ENCODE measurements around the gene APBA2.

APBA2 gene

DNA sequence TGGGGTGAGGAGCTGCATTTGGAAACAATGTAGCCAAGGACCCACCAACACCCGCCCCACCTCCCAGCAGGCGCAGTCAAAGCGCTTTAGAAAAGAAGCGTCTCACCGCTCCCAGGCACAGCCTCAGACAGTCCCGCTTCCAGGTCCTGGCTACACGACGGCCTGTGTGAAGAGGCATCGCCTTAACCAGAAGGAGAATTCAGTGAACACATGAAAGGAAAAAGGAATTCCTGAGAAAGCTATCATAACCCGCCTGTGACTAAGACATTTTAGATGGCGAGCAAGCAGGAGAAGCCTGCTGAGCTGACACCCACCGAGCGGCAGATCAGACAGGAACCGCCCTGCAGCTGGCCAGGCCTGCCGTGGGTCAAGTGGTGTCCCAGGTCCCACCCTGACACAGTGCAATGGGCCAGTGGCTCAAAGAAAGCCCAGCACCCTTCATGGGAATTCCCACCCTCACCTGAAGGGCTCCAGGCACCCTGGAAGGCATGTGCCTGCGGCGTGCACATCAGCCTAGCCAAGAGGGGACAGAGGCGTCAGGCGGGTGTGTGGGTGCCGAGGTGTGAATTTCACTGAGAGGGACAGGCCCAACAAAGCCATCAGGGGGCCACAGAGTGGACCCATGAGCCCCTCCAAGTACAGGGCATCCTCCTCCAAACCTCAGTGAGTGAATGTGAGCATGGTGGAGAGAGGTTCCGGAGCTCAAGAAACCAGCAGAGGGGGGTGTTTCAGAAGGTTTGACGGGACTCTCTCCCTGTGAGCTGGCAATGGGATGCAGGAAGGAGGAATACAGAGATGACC, 239.0 kb downstream of the APBA2 start:
- Histone ChIP-seq H3K27me3 (ENCODE audit: control insufficient read depth in 1 of 2, insufficient read depth in 2 of 2, low read length in 2 of 2) (no peaks in the 10 kb centered on the region), H3K9me3 (ENCODE audit: control insufficient read depth in 2 of 2, low read length in 2 of 2) (no peaks in the 10 kb centered on the region), H3K9ac (ENCODE audit: low read length in 2 of 2) (no peak overlapping the region), H3K27ac (ENCODE audit: low read length) (no peak overlapping the region), H3K36me3 (ENCODE audit: control insufficient read depth in 2 of 2, insufficient read depth in 2 of 2, low read length in 2 of 2) (no peaks in the 10 kb centered on the region), H3K4me1 (ENCODE audit: control insufficient read depth, insufficient read depth, low read length) (no peaks in the 10 kb centered on the region), H3K4me3 (ENCODE audit: low read length in 2 of 2) (no peak overlapping the region)

DNA sequence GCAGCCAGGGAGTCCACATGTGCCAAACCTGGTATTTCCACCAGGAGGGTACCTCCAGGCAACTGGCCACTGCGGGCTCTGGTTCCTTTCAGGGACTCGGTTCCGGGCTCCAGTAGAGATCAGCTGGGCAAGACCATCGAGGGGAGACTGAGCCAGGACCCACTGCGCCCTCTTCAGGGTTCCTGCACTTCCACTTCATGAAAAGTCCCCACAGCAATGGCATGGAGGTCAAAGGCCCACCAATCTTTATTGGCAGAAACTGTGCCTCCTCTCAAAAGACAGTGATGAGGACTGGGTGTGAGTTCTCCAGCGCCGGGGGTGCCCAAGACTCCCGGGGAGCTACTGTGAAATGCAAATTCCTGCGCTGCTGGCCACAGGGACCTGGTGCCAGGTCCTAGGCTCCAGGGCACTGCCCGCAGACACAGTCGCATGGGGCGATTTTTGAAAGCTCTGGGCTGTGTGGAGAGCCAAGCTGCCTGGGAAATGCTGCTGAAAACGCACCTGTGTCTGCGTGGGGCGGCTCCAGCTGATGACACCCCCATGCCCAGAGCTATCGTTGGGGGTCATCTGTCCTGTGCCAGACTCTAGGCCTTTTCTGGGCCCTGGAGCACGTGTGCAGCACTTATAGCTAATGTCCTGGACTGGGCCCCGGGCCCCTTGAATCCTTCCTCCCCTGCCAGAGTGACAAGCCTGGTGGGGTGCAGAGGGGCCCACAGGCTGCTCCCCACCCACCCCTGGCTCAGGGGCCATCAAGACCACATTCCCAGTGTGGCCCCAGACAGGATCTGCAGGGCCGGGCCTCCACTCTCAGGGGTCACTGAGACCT, 239.8 kb downstream of the APBA2 start:
- H3K9ac ChIP-seq (ENCODE audit: low read length in 2 of 2) = no peak overlapping the region
- H3K9me3 ChIP-seq (ENCODE audit: control insufficient read depth in 2 of 2, low read length in 2 of 2) = no peaks in the 10 kb centered on the region
- no peaks in the 10 kb centered on the region for H3K27me3 ChIP-seq (ENCODE audit: control insufficient read depth in 1 of 2, insufficient read depth in 2 of 2, low read length in 2 of 2)
- H3K4me1 ChIP-seq (ENCODE audit: control insufficient read depth, insufficient read depth, low read length) = no peaks in the 10 kb centered on the region
- no peak overlapping the region for H3K4me3 ChIP-seq (ENCODE audit: low read length in 2 of 2)
- H3K27ac ChIP-seq (ENCODE audit: low read length) = no peak overlapping the region
- no peaks in the 10 kb centered on the region for H3K36me3 ChIP-seq (ENCODE audit: control insufficient read depth in 2 of 2, insufficient read depth in 2 of 2, low read length in 2 of 2)

DNA sequence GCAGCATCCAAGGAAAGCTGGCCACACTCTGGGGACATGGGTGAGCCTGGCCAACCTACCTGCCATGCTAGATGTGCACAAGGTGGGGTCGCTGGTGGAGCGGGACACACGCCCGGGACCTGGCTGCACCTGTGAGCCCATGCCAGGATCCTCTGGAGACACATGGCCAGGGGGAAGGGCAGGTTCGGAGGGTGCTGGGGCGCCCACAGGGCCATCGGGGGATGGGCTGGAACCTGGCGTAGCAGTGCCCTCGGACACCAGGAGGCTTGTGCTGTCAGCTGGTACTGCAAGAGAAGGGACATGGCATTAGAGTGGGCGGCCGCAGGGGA, 240.4 kb downstream of the APBA2 start:
- no peaks in the 10 kb centered on the region for H3K9me3 ChIP-seq (ENCODE audit: control insufficient read depth in 2 of 2, low read length in 2 of 2)
- H3K4me1 ChIP-seq (ENCODE audit: control insufficient read depth, insufficient read depth, low read length) = no peaks in the 10 kb centered on the region
- no peak overlapping the region for H3K4me3 ChIP-seq (ENCODE audit: low read length in 2 of 2)
- no peak overlapping the region for H3K27ac ChIP-seq (ENCODE audit: low read length)
- H3K9ac ChIP-seq (ENCODE audit: low read length in 2 of 2) = no peak overlapping the region
- H3K36me3 ChIP-seq (ENCODE audit: control insufficient read depth in 2 of 2, insufficient read depth in 2 of 2, low read length in 2 of 2) = no peaks in the 10 kb centered on the region
- no peaks in the 10 kb centered on the region for H3K27me3 ChIP-seq (ENCODE audit: control insufficient read depth in 1 of 2, insufficient read depth in 2 of 2, low read length in 2 of 2)

DNA sequence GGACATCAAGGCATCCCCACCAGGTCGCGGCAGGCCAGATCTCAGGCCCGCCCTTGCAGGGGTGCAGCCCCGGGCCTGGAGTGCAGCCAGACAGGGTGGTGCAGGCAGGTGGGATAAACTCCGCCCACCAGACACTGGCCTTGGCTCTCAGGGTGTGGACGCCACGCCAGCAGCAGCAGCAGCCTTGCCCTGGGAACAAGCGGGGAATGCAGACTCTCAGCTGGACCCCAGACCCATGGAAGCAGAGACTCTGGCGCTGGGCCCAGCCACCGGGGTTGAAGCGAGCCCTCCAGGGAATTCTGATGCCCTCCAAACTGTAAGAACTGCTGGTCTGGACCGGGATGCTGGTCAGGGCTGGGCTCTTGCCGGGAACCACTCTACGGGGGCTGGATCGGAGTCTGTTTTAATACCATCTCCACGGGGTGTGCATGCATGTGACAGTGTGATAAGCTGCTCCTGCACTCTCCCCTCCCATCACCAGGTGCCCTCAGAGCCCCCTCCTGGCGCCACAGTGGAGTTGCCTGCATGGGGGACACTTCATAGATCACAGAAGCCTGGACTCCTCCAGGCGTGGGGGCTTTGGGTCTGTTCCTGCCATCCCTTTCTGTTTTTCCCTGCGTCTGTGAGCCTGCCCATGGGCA, 241.2 kb downstream of the APBA2 start:
- Histone ChIP-seq H3K9me3 (ENCODE audit: control insufficient read depth in 2 of 2, low read length in 2 of 2) (no peaks in the 10 kb centered on the region), H3K9ac (ENCODE audit: low read length in 2 of 2) (no peak overlapping the region), H3K4me1 (ENCODE audit: control insufficient read depth, insufficient read depth, low read length) (no peaks in the 10 kb centered on the region), H3K36me3 (ENCODE audit: control insufficient read depth in 2 of 2, insufficient read depth in 2 of 2, low read length in 2 of 2) (no peaks in the 10 kb centered on the region), H3K4me3 (ENCODE audit: low read length in 2 of 2) (no peak overlapping the region), H3K27me3 (ENCODE audit: control insufficient read depth in 1 of 2, insufficient read depth in 2 of 2, low read length in 2 of 2) (no peaks in the 10 kb centered on the region), H3K27ac (ENCODE audit: low read length) (no peak overlapping the region)

DNA sequence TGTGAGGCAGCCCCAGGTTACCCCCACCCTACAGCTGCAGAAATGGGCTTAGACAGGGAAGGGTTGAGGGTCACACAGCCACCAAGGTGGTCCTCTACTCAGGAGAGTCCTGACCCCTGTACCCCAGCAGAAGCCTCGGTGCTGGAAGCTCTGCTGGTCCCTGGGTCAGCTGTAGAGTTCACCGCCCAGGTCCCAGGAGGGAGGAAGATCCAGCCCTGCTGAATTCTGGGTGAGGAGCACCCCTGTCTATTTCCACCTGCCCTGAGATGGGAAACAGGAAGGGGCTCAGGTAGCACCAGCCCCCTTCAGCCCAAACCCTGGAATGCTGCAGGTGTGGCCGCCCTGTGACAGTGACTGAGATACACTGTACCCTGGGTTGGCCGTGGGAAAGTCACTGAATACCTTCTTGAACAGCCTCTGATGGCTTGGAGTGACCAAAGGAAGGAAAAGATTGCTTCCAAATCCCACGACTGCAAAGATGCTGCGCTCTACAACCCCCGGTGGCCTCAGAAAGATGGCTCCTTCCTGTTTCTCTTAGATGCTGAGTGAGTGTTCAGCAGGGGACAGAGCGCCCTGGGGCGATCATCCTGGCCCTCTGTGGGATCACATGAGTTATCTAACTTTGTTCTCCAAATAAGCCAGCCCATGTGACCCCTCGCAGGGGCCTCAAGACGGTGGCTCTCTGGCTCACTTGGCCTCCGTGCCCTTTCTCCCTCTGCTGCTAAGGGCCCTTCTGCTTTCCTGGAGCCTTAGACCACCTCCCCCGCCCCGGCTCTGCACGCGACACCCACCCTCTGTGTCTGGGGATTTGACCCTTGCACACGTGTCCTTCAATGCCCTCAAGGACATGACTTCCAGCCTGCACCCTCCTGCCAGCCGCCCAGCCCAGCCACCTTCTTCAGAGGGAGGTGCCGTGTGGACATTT, 242.0 kb downstream of the APBA2 start:
- Histone ChIP-seq H3K9ac (ENCODE audit: low read length in 2 of 2) (no peak overlapping the region), H3K27me3 (ENCODE audit: control insufficient read depth in 1 of 2, insufficient read depth in 2 of 2, low read length in 2 of 2) (no peaks in the 10 kb centered on the region), H3K27ac (ENCODE audit: low read length) (no peak overlapping the region), H3K36me3 (ENCODE audit: control insufficient read depth in 2 of 2, insufficient read depth in 2 of 2, low read length in 2 of 2) (no peaks in the 10 kb centered on the region), H3K9me3 (ENCODE audit: control insufficient read depth in 2 of 2, low read length in 2 of 2) (no peaks in the 10 kb centered on the region), H3K4me1 (ENCODE audit: control insufficient read depth, insufficient read depth, low read length) (no peaks in the 10 kb centered on the region), H3K4me3 (ENCODE audit: low read length in 2 of 2) (no peak overlapping the region)

DNA sequence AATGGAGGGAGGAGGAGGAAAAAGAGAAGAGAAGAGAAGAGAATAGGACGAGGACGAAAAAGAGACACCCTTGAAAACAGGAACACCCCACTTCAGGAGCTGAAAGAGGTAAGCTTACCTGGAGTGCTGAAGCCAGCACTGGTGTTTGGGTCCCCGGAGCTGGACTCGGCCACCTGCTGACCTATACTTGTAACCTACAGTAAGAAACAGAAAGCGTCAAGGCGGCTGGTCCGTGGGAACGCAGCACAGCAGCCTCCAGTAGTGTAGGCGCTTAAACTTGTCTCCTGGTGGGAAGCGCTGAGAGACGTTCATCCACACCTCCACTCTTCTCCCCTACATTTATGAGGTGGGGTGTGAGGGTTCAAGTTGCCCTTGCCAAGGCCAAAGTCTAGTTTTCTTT, 242.9 kb downstream of the APBA2 start:
- H3K27ac ChIP-seq (ENCODE audit: low read length) = no peak overlapping the region
- H3K9ac ChIP-seq (ENCODE audit: low read length in 2 of 2) = no peak overlapping the region
- H3K4me1 ChIP-seq (ENCODE audit: control insufficient read depth, insufficient read depth, low read length) = no peaks in the 10 kb centered on the region
- no peaks in the 10 kb centered on the region for H3K27me3 ChIP-seq (ENCODE audit: control insufficient read depth in 1 of 2, insufficient read depth in 2 of 2, low read length in 2 of 2)
- no peak overlapping the region for H3K4me3 ChIP-seq (ENCODE audit: low read length in 2 of 2)
- H3K9me3 ChIP-seq (ENCODE audit: control insufficient read depth in 2 of 2, low read length in 2 of 2) = no peaks in the 10 kb centered on the region
- H3K36me3 ChIP-seq (ENCODE audit: control insufficient read depth in 2 of 2, insufficient read depth in 2 of 2, low read length in 2 of 2) = no peaks in the 10 kb centered on the region

DNA sequence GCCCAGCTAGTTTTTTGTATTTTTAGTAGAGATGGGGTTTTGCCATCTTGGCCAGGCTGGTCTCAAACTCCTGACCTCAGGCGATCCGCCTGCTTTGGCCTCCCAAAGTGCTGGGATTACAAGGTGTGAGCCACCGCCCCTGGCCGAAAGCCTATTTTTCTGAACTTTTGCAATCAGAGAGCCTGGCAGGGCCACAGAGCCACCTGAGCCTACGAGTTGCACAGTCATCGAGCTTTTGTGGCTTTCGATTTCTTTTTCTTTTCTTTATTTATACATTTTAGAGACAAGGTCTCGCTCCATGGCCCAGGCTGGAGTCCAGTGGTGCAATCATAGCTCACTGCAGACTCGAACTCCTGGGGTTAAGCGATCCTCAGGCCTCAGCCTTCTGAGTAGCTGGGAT, 243.4 kb downstream of the APBA2 start:
- no peak overlapping the region for H3K4me3 ChIP-seq (ENCODE audit: low read length in 2 of 2)
- H3K9me3 ChIP-seq (ENCODE audit: control insufficient read depth in 2 of 2, low read length in 2 of 2) = no peaks in the 10 kb centered on the region
- H3K9ac ChIP-seq (ENCODE audit: low read length in 2 of 2) = no peak overlapping the region
- H3K27ac ChIP-seq (ENCODE audit: low read length) = no peak overlapping the region
- no peaks in the 10 kb centered on the region for H3K36me3 ChIP-seq (ENCODE audit: control insufficient read depth in 2 of 2, insufficient read depth in 2 of 2, low read length in 2 of 2)
- H3K27me3 ChIP-seq (ENCODE audit: control insufficient read depth in 1 of 2, insufficient read depth in 2 of 2, low read length in 2 of 2) = no peaks in the 10 kb centered on the region
- no peaks in the 10 kb centered on the region for H3K4me1 ChIP-seq (ENCODE audit: control insufficient read depth, insufficient read depth, low read length)

DNA sequence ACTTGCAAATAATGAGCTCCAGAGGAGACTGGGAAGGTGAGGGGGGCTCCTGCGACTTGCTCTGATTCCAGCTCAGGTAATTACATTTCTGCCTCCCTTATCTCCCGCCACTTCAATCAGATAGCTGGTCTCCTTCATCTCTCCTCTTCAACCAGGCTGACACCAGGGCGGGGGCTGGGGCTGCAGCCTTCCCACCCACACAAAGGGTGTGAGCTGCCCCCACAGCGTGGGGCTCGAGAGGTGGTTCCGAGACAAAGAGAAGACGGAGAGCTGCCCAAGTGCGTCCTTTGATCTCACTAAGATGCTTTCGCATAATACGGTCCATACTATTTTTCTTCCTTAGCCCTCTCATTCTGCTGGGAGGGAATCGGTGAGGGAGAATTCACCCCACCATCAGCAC, 244.2 kb downstream of the APBA2 start:
- H3K4me1 ChIP-seq (ENCODE audit: control insufficient read depth, insufficient read depth, low read length) = no peaks in the 10 kb centered on the region
- H3K27me3 ChIP-seq (ENCODE audit: control insufficient read depth in 1 of 2, insufficient read depth in 2 of 2, low read length in 2 of 2) = no peaks in the 10 kb centered on the region

DNA sequence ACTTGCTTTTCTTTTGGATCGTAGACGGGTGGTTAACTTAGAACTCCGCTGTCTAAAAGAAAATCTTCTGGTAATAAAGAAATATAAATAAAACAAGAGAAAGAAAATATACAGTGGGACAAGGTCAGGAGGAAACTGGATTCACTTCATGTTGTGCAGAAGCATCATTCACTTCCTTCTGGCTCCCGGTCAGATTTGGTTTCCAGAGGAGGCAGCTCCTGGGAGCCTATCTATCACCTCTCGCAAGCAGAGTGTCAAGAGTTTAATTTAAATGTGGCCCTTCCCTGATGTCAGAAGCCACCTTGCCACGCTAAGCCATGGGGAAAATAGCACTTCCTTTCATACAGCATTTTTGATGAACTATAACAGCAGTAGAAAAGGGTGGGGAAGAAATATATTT, 244.7 kb downstream of the APBA2 start:
- no peaks in the 10 kb centered on the region for H3K9me3 ChIP-seq (ENCODE audit: control insufficient read depth in 2 of 2, low read length in 2 of 2)
- no peaks in the 10 kb centered on the region for H3K36me3 ChIP-seq (ENCODE audit: control insufficient read depth in 2 of 2, insufficient read depth in 2 of 2, low read length in 2 of 2)
- no peaks in the 10 kb centered on the region for H3K4me1 ChIP-seq (ENCODE audit: control insufficient read depth, insufficient read depth, low read length)
- no peak overlapping the region for H3K4me3 ChIP-seq (ENCODE audit: low read length in 2 of 2)
- no peak overlapping the region for H3K9ac ChIP-seq (ENCODE audit: low read length in 2 of 2)
- H3K27me3 ChIP-seq (ENCODE audit: control insufficient read depth in 1 of 2, insufficient read depth in 2 of 2, low read length in 2 of 2) = no peaks in the 10 kb centered on the region
- H3K27ac ChIP-seq (ENCODE audit: low read length) = no peak overlapping the region

More for the DNA sequence above, 244.2 kb downstream of the APBA2 start:
- Histone ChIP-seq H3K9ac (ENCODE audit: low read length in 2 of 2) (no peak overlapping the region), H3K4me3 (ENCODE audit: low read length in 2 of 2) (no peak overlapping the region), H3K36me3 (ENCODE audit: control insufficient read depth in 2 of 2, insufficient read depth in 2 of 2, low read length in 2 of 2) (no peaks in the 10 kb centered on the region), H3K9me3 (ENCODE audit: control insufficient read depth in 2 of 2, low read length in 2 of 2) (no peaks in the 10 kb centered on the region), H3K27ac (ENCODE audit: low read length) (no peak overlapping the region)
